Choroid plexus epithelial cell (primary cell): ENCODE results near the gene CASP14.
"Not testable (repeated sequence)": the region's sequence is repeated elsewhere in the genome, so short reads cannot be mapped to it uniquely, and the experiment has no call there.

Experiments used
- DNase-seq: peaks from one replicate; pipeline ENCODE4 v3.0.0-alpha.2; 2010; ENCODE audit warnings: low read depth
- H3K4me3 ChIP-seq: 2 replicates; pipeline ENCODE4 v1.5.1; 2011; ENCODE audit warnings: low read depth, mild to moderate bottlenecking, control low read depth, low read length, moderate library complexity
- TF ChIP-seq, protein P1 (sequence below): conservative IDR thresholded peaks from 2 replicates; pipeline ENCODE4 v1.5.1; 2011; ENCODE audit warnings: low read depth, mild to moderate bottlenecking, control low read depth, inconsistent platforms, low read length, moderate library complexity

CASP14 gene

DNA sequence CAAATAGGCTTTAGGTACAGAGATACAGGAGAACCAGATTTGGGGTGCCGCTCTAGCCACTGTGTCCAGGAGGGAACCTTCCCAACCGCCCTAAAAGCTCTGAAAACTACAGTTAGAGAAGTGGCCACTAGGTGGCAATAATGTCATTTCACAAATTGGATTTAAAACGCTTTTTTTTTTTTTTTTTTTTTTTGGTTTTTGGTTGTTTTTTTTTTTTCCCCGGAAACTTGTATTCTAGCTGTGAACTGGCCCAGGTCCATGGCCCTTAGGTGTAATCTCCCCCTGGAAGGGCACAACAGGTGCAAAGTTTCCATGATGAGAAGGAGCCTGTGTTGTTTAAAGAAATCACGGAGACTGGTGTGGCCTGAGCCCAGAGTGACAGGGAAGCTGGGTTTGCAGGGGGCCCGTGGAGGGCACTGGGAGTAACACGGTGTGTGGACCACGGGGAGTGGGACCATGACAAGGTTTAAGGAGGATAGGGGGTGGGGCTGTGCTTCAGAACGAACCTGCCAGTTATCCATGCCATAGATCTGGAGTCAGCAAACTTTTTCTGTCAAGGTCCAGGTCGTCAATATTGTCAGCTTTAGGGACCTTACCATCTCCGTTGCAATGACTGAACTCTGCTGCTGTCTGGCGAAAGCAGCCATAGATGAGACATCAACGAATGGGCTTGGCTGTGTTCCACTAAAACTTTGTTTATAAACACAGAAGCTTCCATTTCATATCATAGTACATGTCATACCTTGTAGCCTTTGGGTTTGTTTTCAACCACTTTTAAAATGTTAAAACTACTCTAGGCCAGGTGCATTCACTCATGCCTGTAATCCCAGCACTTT is 42.9 kb downstream of the CASP14 start:
- TF ChIP-seq, protein P1, sequence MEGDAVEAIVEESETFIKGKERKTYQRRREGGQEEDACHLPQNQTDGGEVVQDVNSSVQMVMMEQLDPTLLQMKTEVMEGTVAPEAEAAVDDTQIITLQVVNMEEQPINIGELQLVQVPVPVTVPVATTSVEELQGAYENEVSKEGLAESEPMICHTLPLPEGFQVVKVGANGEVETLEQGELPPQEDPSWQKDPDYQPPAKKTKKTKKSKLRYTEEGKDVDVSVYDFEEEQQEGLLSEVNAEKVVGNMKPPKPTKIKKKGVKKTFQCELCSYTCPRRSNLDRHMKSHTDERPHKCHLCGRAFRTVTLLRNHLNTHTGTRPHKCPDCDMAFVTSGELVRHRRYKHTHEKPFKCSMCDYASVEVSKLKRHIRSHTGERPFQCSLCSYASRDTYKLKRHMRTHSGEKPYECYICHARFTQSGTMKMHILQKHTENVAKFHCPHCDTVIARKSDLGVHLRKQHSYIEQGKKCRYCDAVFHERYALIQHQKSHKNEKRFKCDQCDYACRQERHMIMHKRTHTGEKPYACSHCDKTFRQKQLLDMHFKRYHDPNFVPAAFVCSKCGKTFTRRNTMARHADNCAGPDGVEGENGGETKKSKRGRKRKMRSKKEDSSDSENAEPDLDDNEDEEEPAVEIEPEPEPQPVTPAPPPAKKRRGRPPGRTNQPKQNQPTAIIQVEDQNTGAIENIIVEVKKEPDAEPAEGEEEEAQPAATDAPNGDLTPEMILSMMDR: peak; percentile 57
- DNase-seq: peak; percentile 78
- no peak overlapping the region for H3K4me3 ChIP-seq

DNA sequence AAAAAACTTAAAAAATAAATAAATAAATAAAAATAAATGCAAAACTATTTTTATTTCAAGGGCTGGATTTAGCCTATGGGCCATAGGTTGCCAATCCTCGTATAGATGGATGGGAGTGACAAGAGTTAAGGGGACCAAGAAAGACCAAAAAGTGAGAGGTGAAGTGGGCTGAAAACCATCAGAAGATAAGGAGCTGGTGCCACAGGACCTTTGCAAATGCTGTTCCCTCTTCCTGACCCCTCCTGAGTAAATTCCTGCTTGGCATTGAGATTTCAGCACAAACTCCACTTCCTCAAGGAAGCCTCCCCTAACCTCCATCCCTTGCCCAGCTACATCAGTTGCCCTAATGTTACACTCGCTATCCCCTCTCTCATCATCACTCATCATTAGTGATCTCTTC is 43.7 kb downstream of the CASP14 start:
- TF ChIP-seq, protein P1: no peak
- DNase-seq: no peak
- H3K4me3 ChIP-seq: no peak overlapping the region

DNA sequence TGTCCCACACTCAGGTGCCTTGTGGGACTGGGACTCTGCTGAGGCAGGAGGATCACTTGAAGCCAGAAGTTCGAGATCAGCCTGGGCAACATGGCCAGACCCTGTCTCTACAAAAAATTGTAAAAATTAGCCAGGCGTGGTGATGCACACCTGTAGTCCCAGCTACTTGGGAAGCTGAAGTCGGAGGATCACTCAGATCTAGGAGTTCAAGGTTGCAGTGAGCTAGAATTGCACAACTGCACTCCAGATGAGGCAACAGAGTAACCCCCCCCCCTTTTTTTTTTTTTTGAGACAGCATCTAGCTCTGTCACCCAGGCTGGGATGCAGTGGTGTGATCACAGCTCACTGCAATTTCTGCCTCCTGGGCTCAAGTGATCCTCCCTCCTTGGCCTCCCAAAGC is 46.9 kb downstream of the CASP14 start:
- TF ChIP-seq, protein P1: no peak
- no peak for DNase-seq
- no peak overlapping the region for H3K4me3 ChIP-seq

DNA sequence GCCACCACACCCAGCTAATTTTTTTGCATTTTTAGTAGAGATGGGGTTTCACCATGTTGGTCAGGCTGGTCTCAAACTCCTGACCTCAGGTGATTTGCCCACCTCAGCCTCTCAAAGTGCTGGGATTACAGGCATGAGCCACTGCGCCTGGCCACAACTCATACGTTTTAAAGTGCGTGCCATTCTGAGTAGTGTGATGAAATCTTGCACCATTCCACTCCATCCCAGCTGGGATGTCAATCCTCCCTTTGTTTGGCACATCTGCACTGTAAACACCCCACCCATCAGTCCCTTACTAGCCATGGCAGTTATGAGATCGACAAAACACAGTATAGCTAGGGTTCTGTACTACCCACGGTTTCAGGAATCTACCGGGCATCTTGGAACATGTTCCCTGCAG is 48.7 kb downstream of the CASP14 start:
- H3K4me3 ChIP-seq, DNase-seq: not testable (repeated sequence)

DNA sequence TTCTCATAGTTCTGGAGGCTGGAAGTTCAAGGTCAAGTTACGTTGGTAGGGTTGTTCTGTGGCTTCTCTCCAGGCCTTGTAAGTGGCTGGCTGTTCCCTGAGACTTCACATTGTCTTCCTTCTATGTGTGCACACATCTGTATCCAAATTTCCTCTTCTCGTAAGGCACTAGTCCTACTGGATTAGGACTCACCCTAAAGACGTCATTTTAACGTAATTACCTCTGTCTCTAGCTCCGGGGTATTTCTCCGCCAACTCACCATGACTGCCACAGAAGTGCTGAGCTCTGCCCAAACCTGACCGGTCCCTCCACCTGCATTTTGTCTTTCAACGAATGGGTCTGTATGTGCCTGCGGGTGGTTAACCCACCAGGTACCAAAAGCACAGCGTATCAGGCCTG is 49.2 kb downstream of the CASP14 start:
- no peak for DNase-seq
- TF ChIP-seq, protein P1: no peak
- H3K4me3 ChIP-seq: no peak overlapping the region

DNA sequence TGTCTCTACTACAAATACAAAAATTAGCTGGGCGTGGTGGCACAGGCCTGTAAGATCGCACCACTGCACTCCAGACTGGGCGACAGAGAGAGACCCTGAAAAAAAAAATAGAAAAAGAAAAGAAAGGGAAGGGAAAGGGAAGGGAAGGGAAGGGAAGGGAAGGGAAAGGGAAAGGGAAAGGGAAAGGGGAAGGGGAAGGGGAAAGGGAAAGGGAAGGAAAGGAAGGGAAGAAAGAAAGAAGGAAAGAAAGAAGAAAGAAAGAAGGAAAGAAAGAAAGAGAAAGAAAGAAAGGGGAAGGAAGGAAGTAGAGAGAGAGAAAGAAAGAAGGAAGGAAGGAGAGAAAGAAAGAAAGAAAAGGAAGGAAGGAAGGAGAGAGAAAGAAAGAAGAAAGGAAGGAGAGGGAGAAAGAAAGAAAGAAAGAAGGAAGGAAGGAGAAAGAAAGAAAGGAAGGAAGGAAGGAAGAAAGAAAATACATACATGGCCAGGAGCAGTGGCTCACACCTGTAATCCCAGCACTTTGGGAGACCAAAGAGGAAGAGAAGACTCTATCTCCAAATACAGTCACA is 49.8 kb downstream of the CASP14 start:
- TF ChIP-seq, protein P1: no peak
- no peak overlapping the region for H3K4me3 ChIP-seq
- no peak for DNase-seq

DNA sequence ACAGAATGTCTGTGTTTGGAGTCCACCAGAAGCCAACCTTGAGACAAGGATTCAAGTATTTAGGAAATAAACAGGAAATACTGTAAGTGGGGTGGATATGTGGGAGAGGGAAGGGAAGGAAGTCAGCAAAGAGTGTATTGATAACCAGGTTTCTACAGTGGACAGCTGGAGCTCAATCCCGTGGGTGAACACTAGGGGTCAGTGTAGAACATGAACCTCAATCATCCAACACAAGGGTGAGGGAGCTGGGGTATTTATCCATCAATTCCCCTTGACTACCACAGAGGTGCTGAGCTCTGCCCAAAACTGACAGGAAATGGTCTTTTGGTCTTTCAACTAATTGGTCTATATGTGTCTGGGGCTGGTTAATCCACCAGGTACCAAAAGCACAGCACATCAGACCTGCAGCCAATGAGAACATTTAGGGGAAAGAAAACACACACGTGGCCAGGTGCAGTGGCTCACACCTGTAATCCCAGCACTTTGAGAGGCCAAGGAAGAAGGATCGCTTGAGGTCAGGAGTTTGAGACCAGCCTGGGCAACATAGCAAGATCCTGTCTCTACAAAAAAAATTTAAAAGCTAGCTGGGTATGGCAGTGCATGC is 52.3 kb downstream of the CASP14 start:
- DNase-seq: peak; percentile 74
- TF ChIP-seq, protein P1: peak; percentile 83
- no peak overlapping the region for H3K4me3 ChIP-seq
